ENCODE data around the gene DDB1. TPM values are rescaled to one million over a fixed set of nuclear protein-coding genes. Genes with fewer than 3 reads are reported as not detected.

DDB1 gene
- total and polyA plus RNA-seq, 2 of the 4 experiments (the other 2 are of a cell fraction), result 221 to 412 TPM

GRCh38 chr11:61280883-61281580, 51.9 kb downstream of the DDB1 start:
- no peaks in the 10 kb centered on the region for H4K20me1 ChIP-seq (ENCODE audit: insufficient read depth, low read length)
- H2BK15ac ChIP-seq (ENCODE audit: low read depth, low read length), result no peak overlapping the region
- H3K4me1 ChIP-seq (ENCODE audit: control insufficient read depth, insufficient read depth, low read length), result no peaks in the 10 kb centered on the region
- ChIA-PET POLR2A (ENCODE audit: unreplicated experiment) (interaction anchor here (0.6 kb wide), 1 partner anchor 606 kb away, joined by 10 read pairs; no protein-coding TSS in a partner anchor), CTCF (no interaction called here)
- no peak overlapping the region for H3K56ac ChIP-seq (ENCODE audit: extremely low read depth, insufficient read depth, low read length)
- DNase-seq (no peak), ATAC-seq (ENCODE audit: low read depth) (no peak)
- no peak overlapping the region for H3K4me3 ChIP-seq (ENCODE audit: insufficient read depth, low read depth, low read length)
- no peak overlapping the region for H2BK5ac ChIP-seq (ENCODE audit: low read depth, low read length, poor library complexity, severe bottlenecking)
- no peak overlapping the region for H3K4me2 ChIP-seq (ENCODE audit: low read depth, low read length)
- H3K27ac ChIP-seq (ENCODE audit: insufficient read depth, low read length), result no peak overlapping the region
- no peak overlapping the region for H4K5ac ChIP-seq (ENCODE audit: low read depth, low read length)
- BruUV-seq (replicated peaks), result no TSS peak
- no peak overlapping the region for H3K23ac ChIP-seq (ENCODE audit: low read depth, low read length)
- H3K18ac ChIP-seq (ENCODE audit: low read depth, low read length), result no peak overlapping the region
- intact Hi-C loops (cut with micrococcal nuclease) (no loop called here), in situ Hi-C loops (cut with MboI; ENCODE audit: low sequenced_read_pairs) (no loop called here), dilution Hi-C loops (cut with HindIII; ENCODE audit: low sequenced_read_pairs, unreplicated experiment) (no loop called here)
- WGBS, 2 experiments (ENCODE audit: extremely low coverage in 2 of 2, insufficient read length in 1 of 2), result 86 to 100% methylated on average over 1 to 8 of the region's 20 CpGs
- no peak overlapping the region for H4K91ac ChIP-seq (ENCODE audit: insufficient read depth, low read depth, low read length)
- H2AK9ac ChIP-seq (replicated peaks; ENCODE audit: low read depth, low read length, poor library complexity), result no peak overlapping the region
- no peak overlapping the region for H2AK5ac ChIP-seq (ENCODE audit: low read depth, low read length)
- no peak overlapping the region for H3K4ac ChIP-seq (ENCODE audit: low read depth, low read length)
- no peaks in the 10 kb centered on the region for H3K79me1 ChIP-seq (ENCODE audit: low read depth in 1 of 2, low read length in 2 of 2)
- no peak overlapping the region for H2BK120ac ChIP-seq (ENCODE audit: low read depth, low read length)
- no peak overlapping the region for H3K14ac ChIP-seq (replicated peaks; ENCODE audit: low read depth, low read length)
- TF ChIP-seq MAZ (IDR thresholded peaks at IDR 0.05; ENCODE audit: borderline replicate concordance, low read depth, low read length), result no peak
- no peak for TF ChIP-seq POLR2A (IDR thresholded peaks at IDR 0.05; ENCODE audit: low read depth, low read length)
- no peak for TF ChIP-seq SMC3 (IDR thresholded peaks at IDR 0.05; ENCODE audit: low read depth, low read length)
- TF ChIP-seq MXI1 (IDR thresholded peaks at IDR 0.05; ENCODE audit: borderline replicate concordance, low read depth, low read length), result no peak
- no peak for TF ChIP-seq CEBPB (IDR thresholded peaks at IDR 0.05; ENCODE audit: low read depth, low read length)
- TF ChIP-seq FOS (IDR thresholded peaks at IDR 0.05; ENCODE audit: low read depth, low read length), result no peak
- no peak for TF ChIP-seq RFX5 (IDR thresholded peaks at IDR 0.05; ENCODE audit: low read depth, low read length)
- H3K27me3 ChIP-seq (ENCODE audit: control insufficient read depth, insufficient read depth, low read length), result no peaks in the 10 kb centered on the region; the same call in 1 of the 2 replicates
- H4K8ac ChIP-seq (ENCODE audit: low read depth in 2 of 2, low read length in 2 of 2), result no peak overlapping the region
- H3K9me1 ChIP-seq (ENCODE audit: insufficient read depth, low read length), result 0 out of 2 replicates have a peak, but pooled peaks cover 4% of the 10 kb centered on the region
- H2AFZ ChIP-seq (replicated peaks; ENCODE audit: low read length, poor library complexity), result no peak overlapping the region
- no peaks in the 10 kb centered on the region; the same call in 1 of the 2 replicates for H3K36me3 ChIP-seq (ENCODE audit: control insufficient read depth, insufficient read depth, low read length)
- no peak overlapping the region for H2BK20ac ChIP-seq (ENCODE audit: low read depth, low read length)
- no peak overlapping the region for H3K9ac ChIP-seq (ENCODE audit: low read depth, low read length)
- no peaks in the 10 kb centered on the region for H3K9me3 ChIP-seq (ENCODE audit: control insufficient read depth, insufficient read depth, low read length)
